PFSK-1 (cell line): ENCODE data around the gene MAP4.

Experiments
- POLR2AphosphoS5 ChIP-seq: IDR thresholded peaks from 2 replicates; pipeline ENCODE4 v1.6.1; 2012; ENCODE audit warnings: low read depth, mild to moderate bottlenecking, control low read depth, low read length, moderate library complexity
- SIN3A ChIP-seq: IDR thresholded peaks from 2 replicates; pipeline ENCODE4 v1.6.1; 2012; ENCODE audit warnings: mild to moderate bottlenecking, low read length, moderate library complexity, borderline replicate concordance; ENCODE audit not compliant: insufficient read depth

DNA sequence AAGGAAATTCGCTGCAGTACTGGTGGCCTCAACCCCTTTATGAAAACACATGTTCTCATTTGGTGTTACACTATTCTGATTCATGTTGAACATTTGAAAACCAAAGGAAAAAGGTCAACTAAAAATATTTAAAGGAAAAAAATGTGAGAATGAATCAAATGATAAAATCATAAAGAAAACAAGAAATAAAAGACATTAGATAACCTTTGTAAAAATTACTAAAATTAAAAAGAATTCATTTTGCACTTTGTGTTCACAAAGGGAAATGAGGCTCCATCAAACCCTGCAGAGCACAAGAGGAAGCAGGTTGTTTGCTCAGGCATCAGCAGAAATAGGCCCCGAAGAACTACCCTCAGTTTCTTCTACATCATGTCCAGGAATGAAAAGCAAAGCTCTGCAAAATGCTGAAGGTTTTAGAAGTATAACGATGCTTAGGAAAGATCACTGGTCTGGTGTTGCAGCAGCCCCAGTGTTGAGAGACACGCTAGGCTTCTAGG lies 41.2 kb downstream of the MAP4 start:
- TF ChIP-seq POLR2AphosphoS5, result no peak
- no peak for TF ChIP-seq SIN3A
